Tongue (tissue), 2 donors: Measurements from ENCODE around the gene RAPGEF3. TPM values are rescaled to one million over a fixed set of nuclear protein-coding genes. Genes with fewer than 3 reads are reported as not detected.

Source experiments
- DNase-seq: peaks from one replicate; pipeline ENCODE4 v3.0.0-alpha.2; 2015
- total RNA-seq: library from RNA; depleted of rRNA; stranded (reverse); fragments of >200 nt; gene quantifications from one replicate; pipeline ENCODE4 v1.2.3, GENCODE V29; 2014

Gene RAPGEF3
- total RNA-seq, 1 donor from 2014 or later, result 16.0 TPM

DNA sequence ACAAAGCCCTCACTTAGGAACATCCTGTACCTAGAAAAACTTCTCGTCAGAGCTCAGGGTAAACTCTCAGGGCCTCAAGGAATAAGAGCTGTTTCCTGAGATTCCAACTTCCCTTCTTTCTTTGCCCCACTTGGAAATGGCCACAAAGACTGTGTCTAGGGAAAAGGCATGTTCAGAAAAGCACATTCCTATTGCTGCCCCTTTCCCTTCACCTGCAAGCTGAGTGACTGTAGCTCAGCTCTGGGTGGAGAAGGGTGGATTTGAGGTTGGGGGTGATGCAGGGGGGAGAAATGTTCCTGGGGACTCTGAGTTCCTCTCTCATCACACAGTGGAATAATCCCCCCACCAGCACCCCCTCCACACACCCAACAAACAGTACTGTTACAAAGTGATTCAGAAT lies 40.1 kb downstream of the RAPGEF3 start:
- DNase-seq, result no peak

GRCh38 chr12:47717443-47718193 lies 41.1 kb downstream of the RAPGEF3 start:
- DNase-seq, result peak; percentile 88

GRCh38 chr12:47717046-47717442 lies 41.6 kb downstream of the RAPGEF3 start:
- no peak for DNase-seq

DNA sequence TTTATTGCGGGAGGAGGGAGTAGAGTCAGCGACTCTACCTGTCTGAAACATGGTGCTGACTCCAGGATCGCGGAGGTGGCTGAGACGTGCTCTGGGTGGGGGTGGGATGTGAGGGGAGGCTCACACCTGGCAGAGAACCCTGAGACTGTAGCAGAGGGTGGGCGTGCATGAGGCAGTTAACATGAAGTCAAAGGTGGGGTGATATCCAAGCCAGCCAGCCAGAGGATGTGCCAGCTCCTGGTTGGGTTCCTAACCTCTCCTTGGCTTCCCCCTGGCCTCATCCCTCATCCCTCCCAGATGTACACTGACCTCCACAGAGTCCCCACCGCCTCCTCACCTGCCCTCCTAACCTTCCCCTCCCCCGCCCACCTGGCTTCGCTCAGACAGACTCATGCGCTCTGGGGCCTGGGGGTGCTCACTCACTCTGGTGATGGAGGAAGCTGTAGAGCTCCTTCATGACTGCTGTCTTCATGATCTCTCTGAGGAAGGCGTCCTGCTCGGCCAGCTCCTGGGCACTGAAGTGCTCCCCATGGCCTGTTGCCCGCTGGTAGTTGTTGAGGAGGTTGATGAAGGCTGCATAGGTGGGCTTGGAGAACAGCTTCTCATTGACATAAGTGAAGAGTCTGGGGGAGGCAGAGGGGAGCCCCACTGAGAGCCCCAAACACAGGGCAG lies 42.7 kb downstream of the RAPGEF3 start:
- no peak for DNase-seq

GRCh38 chr12:47715393-47715876 lies 43.2 kb downstream of the RAPGEF3 start:
- peak; percentile 93 for DNase-seq

- DNase-seq, result no peak
These were observed 43.8 kb downstream of the RAPGEF3 start for GRCh38 chr12:47714826-47715386.

GRCh38 chr12:47712171-47712570 lies 46.5 kb downstream of the RAPGEF3 start:
- DNase-seq, result no peak

GRCh38 chr12:47711448-47711847 lies 47.2 kb downstream of the RAPGEF3 start:
- DNase-seq, result no peak

GRCh38 chr12:47710278-47710677 lies 48.4 kb downstream of the RAPGEF3 start:
- no peak for DNase-seq

DNA sequence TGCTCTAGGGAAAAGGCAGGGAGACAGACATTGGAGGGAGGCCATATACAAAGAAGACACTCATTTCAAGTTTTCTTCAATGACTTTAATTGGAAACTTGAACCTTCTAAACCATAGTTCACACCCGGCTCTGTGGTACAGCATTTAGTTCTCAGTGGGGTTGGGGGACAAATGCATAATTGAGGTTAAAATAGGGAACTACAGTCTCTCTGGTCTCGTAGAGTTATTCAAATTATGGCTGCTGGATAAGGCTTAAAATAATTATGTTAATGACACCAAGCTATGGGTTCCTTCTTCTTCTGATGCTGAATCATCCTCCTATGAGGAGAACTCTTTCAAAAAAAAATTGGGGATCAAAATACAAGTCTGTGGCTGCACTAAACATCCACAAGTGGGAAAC lies 49.0 kb downstream of the RAPGEF3 start:
- no peak for DNase-seq

DNA sequence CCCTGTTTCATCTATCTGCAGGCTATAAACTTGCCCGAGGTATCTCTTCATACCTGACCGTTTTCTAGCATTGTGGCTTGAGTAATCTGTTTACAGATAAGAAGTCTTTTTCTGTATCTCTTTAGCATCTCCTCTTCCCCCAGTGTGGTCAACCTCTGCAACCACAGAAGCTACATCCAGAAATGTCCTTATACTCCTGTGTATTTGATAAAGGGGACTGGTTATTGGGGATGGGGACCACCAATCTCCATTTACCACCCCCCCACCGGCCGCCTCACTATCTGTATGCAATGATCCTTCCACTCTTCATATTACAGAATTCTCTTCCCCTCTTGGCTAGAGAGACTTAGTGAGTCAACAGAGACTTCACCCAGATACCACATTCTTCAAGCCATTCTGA lies 49.4 kb downstream of the RAPGEF3 start:
- DNase-seq, result no peak

DNA sequence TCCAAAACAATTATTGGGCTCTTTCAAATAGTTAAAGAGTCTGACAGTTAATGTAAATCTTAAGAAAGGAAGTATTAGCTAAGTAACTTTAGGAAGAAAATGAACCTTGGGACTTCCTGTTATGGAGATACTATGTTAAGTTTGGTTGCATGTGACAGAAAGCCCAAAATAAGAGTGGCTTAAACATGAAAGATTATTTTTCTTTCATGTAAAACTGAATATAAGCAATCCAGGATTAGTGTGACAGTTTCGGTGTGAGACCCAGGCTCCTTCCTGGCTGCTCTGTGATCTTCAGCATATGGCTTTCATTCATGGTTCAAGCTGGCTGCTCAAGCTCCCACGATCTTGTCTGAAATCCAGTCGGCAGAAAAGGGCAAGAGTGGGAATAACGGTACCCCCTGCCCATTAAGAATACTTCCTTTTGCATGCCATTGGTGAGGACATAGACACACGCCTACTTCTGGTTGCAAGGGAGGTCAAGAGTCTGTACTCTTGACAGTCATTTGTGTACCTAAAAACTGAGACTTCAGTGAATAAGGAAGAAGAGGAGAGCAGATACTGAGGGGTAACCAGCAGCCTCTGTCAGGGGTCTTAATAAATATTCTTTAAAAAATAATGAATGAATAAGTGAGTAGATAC lies 50.7 kb downstream of the RAPGEF3 start:
- no peak for DNase-seq

GRCh38 chr12:47707355-47707754 lies 51.3 kb downstream of the RAPGEF3 start:
- no peak for DNase-seq

DNA sequence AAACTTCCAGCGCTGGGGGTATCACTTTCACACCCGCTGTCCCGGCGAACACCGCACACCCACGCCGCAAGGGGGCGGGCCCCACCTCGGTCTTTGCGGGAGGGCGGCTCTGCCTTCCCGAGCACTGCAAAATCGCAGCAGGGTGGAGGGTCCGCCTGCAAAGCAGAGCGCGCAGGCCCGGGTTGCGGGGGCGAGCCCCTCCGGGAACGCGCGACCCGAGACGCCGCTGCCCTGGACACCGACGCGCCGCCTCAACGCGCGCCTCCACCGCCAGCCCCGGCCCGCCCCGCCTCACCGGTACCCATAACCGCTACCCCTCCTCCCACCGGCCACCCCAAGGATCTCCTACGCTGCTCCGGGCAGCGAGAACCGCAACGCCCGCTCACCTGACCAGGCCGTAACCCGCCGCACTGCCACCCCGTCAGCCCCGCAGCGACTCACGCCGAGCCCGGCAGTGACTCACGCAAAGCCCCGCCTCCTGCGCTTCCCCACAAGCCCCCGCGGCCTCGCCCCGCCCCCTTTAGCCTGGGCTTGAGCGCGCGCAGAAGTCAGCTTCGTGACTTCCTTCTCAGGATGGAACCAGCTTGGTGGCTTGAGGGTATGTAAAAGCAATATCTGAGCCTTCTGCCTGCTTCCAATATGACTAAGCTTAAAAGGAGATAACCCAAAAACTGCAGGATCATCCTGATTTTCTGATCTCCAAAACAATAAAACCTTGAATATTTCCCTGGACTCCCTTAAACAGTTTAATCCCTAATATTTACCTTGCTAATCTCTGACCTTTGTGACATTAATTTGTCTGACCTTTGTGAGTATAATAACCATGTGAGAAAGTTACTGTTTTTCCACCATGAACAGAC lies 52.9 kb downstream of the RAPGEF3 start, which contains the start of gene RPAP3:
Gene RPAP3 (minus strand): TSS at position 465 of the 860 bp plus-strand sequence. CDS start 3,190 bp downstream, outside the sequence.
- DNase-seq, result peak; percentile 98

DNA sequence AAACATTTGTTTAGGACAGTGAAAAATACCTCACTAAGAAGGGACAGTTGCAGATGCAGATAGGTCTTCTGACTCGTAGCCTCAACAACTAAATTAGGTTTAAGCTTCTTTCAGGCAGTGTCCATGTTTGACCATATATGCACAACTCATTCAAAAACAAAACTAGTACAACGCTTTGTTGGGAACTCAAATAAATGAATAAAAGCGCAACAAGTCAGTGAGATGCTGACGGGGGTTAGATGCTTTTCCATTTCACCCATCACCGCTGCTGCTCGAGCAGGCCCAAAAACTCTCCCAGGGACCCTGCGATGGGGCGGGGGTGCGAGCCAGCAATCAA lies 53.5 kb downstream of the RAPGEF3 start:
- no peak for DNase-seq

GRCh38 chr12:47704719-47705118 lies 54.0 kb downstream of the RAPGEF3 start:
- no peak for DNase-seq

GRCh38 chr12:47700263-47700662 lies 58.4 kb downstream of the RAPGEF3 start:
- DNase-seq, result no peak

DNA sequence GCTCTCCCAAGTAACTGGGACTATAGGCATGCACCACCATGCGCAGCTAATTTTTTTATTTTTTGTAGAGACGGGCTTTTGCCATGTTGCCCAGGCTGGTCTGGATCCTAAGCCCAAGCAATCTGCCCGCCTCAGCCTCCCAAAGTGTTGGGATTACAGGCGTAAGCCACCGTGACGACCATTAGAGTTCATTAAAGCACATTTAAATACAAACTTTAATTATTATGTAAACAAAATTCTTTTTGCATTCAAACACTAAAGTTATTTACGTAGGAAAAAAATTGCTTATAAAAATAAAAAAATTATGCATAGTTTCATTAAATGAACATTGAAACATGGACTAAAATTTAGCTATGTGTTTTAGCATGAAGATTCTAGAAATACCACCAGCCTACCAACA lies 60.0 kb downstream of the RAPGEF3 start:
- DNase-seq, result no peak

- no peak for DNase-seq
These were observed 60.6 kb downstream of the RAPGEF3 start for GRCh38 chr12:47698055-47698454.

- no peak for DNase-seq
These were observed 69.5 kb downstream of the RAPGEF3 start for GRCh38 chr12:47689215-47689614.

DNA sequence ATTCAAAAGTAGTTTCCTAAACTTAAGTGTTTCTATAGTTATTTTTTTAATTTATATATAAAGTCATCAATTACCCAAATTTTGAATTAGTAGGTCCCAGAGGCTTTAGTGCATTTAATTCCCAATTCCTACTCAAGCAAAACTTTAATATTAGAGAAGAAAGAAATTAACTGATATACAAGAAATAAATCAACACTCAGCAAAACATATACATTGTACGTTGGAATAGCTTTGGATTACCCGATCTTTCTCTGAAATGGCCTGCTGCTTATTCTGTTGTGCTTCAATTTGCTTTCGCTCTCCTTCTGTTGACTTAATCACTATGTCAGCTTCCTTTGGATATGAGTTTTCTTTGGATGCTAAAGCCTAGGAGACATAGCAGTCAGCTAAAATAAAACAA lies 71.0 kb downstream of the RAPGEF3 start:
- DNase-seq, result no peak
